ENCODE measurements around the gene DNAH10.

DNA sequence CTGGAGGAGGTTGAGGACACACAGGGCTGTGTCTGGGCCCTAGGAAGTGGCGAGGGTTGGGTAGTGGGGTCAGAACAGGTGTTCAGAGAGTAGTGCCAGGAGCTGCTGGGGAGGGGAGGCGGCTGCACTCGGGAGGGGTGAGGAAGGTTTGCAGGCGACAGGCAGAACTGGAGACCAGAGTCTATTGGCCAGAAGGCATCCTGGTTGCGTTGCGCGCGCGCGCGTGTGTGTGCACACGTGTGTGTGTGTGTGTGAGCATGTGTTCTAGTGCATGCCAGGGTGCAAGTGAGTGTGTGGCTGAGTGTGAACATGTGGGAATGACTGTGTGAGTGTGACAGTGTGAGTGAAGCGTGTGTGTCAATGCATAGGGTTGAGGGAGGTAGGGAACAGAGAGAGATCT, 124.2 kb downstream of the DNAH10 start:
- TF ChIP-seq, protein P1, sequence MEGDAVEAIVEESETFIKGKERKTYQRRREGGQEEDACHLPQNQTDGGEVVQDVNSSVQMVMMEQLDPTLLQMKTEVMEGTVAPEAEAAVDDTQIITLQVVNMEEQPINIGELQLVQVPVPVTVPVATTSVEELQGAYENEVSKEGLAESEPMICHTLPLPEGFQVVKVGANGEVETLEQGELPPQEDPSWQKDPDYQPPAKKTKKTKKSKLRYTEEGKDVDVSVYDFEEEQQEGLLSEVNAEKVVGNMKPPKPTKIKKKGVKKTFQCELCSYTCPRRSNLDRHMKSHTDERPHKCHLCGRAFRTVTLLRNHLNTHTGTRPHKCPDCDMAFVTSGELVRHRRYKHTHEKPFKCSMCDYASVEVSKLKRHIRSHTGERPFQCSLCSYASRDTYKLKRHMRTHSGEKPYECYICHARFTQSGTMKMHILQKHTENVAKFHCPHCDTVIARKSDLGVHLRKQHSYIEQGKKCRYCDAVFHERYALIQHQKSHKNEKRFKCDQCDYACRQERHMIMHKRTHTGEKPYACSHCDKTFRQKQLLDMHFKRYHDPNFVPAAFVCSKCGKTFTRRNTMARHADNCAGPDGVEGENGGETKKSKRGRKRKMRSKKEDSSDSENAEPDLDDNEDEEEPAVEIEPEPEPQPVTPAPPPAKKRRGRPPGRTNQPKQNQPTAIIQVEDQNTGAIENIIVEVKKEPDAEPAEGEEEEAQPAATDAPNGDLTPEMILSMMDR (IDR thresholded peaks at IDR 0.05; ENCODE audit: low read length) = no peak
- no peak for TF ChIP-seq EZH2 (IDR thresholded peaks at IDR 0.05; ENCODE audit: borderline replicate concordance, low read length)
